22Rv1 (cell line): ENCODE data around the gene PTPRJ.

ENCODE experiments used
- ZFX ChIP-seq: fragments of 450-650 bp; IDR thresholded peaks from 2 replicates; pipeline ENCODE4 v1.6.1; 2017; ENCODE audit warnings: antibody characterized with exemption, borderline replicate concordance
- TF ChIP-seq, protein P1 (sequence below): fragments of 450-650 bp; IDR thresholded peaks from 2 replicates; pipeline ENCODE4 v1.5.1; 2017; ENCODE audit warnings: mild to moderate bottlenecking

DNA sequence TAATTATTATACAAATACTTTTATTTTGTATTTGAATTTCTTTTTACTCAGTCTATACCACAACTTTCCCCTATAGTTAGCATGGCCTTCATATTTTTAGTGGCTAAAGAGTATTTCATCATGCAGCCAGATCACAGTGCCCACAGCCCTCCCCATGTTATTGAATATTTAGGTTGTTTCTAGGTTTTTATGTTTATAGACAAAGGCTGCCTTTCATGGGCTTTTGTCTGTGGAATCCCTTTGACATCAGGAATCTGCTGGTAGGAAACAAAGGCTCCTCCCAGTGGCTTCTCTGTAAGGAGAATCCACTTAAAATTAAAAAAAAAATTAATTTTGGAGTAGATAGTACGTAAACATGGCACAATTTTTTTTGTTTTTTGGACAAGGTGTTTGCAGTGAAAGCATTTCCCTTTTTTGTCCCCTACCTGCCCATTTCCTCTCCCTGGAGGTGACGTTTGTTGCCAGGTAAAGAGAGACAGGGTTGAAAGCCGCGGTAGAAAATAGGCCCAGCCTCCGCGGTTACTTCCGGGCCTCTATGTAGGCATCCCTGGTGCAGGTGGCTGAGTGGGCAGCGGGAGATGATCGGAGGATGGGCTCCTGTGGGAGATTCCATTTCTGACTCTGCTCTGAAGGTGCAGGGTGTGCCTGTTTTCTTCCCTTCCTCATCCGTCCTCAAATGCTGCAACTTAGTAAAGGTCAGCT, 154.0 kb downstream of the PTPRJ start:
- TF ChIP-seq, protein P1, sequence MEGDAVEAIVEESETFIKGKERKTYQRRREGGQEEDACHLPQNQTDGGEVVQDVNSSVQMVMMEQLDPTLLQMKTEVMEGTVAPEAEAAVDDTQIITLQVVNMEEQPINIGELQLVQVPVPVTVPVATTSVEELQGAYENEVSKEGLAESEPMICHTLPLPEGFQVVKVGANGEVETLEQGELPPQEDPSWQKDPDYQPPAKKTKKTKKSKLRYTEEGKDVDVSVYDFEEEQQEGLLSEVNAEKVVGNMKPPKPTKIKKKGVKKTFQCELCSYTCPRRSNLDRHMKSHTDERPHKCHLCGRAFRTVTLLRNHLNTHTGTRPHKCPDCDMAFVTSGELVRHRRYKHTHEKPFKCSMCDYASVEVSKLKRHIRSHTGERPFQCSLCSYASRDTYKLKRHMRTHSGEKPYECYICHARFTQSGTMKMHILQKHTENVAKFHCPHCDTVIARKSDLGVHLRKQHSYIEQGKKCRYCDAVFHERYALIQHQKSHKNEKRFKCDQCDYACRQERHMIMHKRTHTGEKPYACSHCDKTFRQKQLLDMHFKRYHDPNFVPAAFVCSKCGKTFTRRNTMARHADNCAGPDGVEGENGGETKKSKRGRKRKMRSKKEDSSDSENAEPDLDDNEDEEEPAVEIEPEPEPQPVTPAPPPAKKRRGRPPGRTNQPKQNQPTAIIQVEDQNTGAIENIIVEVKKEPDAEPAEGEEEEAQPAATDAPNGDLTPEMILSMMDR, result no peak
- TF ChIP-seq ZFX, result no peak
